Measurements from ENCODE around the gene SLC25A1. TPM values are rescaled to one million over a fixed set of nuclear protein-coding genes. Genes with fewer than 3 reads are reported as not detected.
A peak's percentile ranks its signal among the peaks of the same experiment; 100 is the strongest.

SLC25A1 gene
- total and polyA plus RNA-seq, 2 donors from 2014 or later, result 62.6 to 128 TPM

DNA sequence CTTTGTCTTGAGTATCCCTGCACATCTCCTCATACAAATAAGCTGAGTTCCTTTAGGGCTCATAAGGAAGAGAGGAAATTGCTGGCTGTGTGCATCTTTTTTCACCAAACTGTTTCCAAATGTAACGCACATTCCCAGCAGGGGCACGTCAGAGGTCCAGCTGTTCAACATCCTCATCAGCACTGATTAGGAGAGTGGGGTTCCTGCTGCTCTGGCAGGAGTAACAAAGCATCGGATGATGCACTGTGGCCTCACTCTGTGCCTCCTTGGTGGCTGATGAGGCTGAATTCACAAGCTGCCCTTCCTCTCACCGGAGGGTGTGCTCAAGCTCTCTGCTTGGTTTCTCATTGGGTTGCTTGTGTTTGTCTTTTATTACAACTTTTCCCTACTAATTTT lies 35.5 kb upstream of the SLC25A1 start:
- no peaks in the 10 kb centered on the region for H3K9me3 ChIP-seq (ENCODE audit: control insufficient read depth in 2 of 3, insufficient read depth in 1 of 3, low read length in 3 of 3)
- intact Hi-C loops (cut with DNase I), result no loop called here
- H3K27me3 ChIP-seq (ENCODE audit: control insufficient read depth, insufficient read depth, low read length), result no peaks in the 10 kb centered on the region
- H3K9ac ChIP-seq (ENCODE audit: low read length in 3 of 3), result no peak overlapping the region
- peaks cover 0 to 5% (median 4%) of the 10 kb centered on the region in 3 donors for H3K36me3 ChIP-seq (ENCODE audit: control insufficient read depth in 2 of 3, insufficient read depth in 3 of 3, low read length in 3 of 3)
- TF ChIP-seq CTCF (IDR thresholded peaks at IDR 0.05; ENCODE audit: borderline replicate concordance, extremely low read depth, insufficient read depth), result no peak
- no peak overlapping the region for H3K4me3 ChIP-seq (ENCODE audit: low read length in 3 of 3)
- no peak overlapping the region for H3K27ac ChIP-seq (ENCODE audit: low read depth in 2 of 2, low read length in 2 of 2)
- DNase-seq (peak in 2 of 5 donors; percentile 12 to 68), FAIRE-seq (no peak)
- no peaks in the 10 kb centered on the region for H3K4me1 ChIP-seq (ENCODE audit: control insufficient read depth in 2 of 3, insufficient read depth in 2 of 3, low read depth in 1 of 3, low read length in 3 of 3)

DNA sequence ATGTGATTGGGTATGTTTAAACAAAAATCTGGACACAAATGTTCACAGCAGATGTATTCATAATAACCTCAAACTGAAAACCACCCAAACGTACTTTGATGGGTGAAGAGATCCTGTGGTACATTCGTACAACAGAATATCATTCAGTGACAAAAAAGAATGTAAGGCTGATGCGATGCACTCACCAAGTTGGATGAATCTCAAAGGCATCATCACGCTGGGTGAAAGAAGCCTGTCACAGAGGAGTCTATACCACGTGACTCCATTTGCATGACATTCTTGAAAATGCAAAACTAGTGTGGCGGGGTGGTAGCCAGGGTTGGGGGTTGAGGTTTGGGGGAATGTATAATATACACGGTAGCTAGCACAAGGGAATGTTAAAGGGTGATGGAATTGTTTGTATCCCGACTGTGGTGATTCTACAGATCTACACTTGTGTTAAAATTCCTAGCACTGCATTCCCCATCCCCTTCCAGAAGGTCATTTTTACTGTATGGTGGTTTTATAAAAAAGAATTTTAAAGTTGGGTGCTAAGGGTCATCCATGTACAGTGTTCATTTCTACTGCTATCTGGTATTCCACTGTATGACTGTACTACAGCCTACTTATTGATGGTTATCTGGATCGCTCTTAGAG lies 35.0 kb upstream of the SLC25A1 start:
- Histone ChIP-seq H3K36me3 (ENCODE audit: control insufficient read depth in 2 of 3, insufficient read depth in 3 of 3, low read length in 3 of 3) (peaks cover 0 to 5% (median 4%) of the 10 kb centered on the region in 3 donors), H3K27ac (ENCODE audit: low read depth in 2 of 2, low read length in 2 of 2) (no peak overlapping the region), H3K27me3 (ENCODE audit: control insufficient read depth, insufficient read depth, low read length) (no peaks in the 10 kb centered on the region), H3K9me3 (ENCODE audit: control insufficient read depth in 2 of 3, insufficient read depth in 1 of 3, low read length in 3 of 3) (no peaks in the 10 kb centered on the region), H3K4me3 (ENCODE audit: low read length in 3 of 3) (no peak overlapping the region), H3K4me1 (ENCODE audit: control insufficient read depth in 2 of 3, insufficient read depth in 2 of 3, low read depth in 1 of 3, low read length in 3 of 3) (no peaks in the 10 kb centered on the region), H3K9ac (ENCODE audit: low read length in 3 of 3) (no peak overlapping the region)
- intact Hi-C loops (cut with DNase I), result no loop called here
- TF ChIP-seq CTCF (IDR thresholded peaks at IDR 0.05; ENCODE audit: borderline replicate concordance, extremely low read depth, insufficient read depth), result no peak
- DNase-seq (no peak), FAIRE-seq (no peak)

DNA sequence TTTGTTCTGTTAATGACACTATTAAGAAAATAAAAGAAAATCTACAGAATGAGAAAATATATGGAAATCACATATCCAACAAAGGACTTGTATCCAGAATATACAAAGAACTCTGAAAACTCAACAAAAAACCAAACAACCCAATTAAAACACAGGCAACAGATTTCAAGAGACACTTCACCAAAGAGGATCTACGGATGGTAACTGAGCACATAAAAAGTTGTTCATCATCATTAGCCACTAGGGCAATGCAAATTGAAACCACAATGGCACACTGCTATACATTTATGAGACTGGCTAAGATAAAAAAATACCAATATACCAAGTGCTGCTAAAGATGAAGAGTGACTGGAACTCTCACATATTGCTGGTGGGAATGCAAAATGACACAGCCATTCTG lies 34.5 kb upstream of the SLC25A1 start:
- H3K27ac ChIP-seq (ENCODE audit: low read depth in 2 of 2, low read length in 2 of 2), result no peak overlapping the region
- FAIRE-seq, result no peak
- intact Hi-C loops (cut with DNase I), result no loop called here

More for the DNA sequence above, 34.5 kb upstream of the SLC25A1 start:
- TF ChIP-seq CTCF (IDR thresholded peaks at IDR 0.05; ENCODE audit: borderline replicate concordance, extremely low read depth, insufficient read depth), result no peak
- no peak overlapping the region for H3K4me3 ChIP-seq (ENCODE audit: low read length in 3 of 3)
- H3K27me3 ChIP-seq (ENCODE audit: control insufficient read depth, insufficient read depth, low read length), result no peaks in the 10 kb centered on the region
- no peak overlapping the region for H3K9ac ChIP-seq (ENCODE audit: low read length in 3 of 3)
- H3K4me1 ChIP-seq (ENCODE audit: control insufficient read depth in 2 of 3, insufficient read depth in 2 of 3, low read depth in 1 of 3, low read length in 3 of 3), result no peaks in the 10 kb centered on the region
- DNase-seq, result no peak
- peaks cover 0 to 5% (median 4%) of the 10 kb centered on the region in 3 donors for H3K36me3 ChIP-seq (ENCODE audit: control insufficient read depth in 2 of 3, insufficient read depth in 3 of 3, low read length in 3 of 3)
- no peaks in the 10 kb centered on the region for H3K9me3 ChIP-seq (ENCODE audit: control insufficient read depth in 2 of 3, insufficient read depth in 1 of 3, low read length in 3 of 3)
